CD4-positive, CD25-positive, alpha-beta regulatory T cell (primary cell): ENCODE results near the gene KCNG2. TPM values are rescaled to one million over a fixed set of nuclear protein-coding genes. Genes with fewer than 3 reads are reported as not detected.

Experiments used
- ATAC-seq, 2 donors: fragments of 150-1000 bp; cut with Tn5 transposase; one replicate each; pipeline ENCODE4 v1.10.0; 2021; ENCODE audit warnings: low read depth in 2 of 2, moderate number of reproducible peaks in 2 of 2, moderate library complexity in 1 of 2
- DNase-seq, 3 donors: peaks; one replicate each; pipeline versions ENCODE4 v3.0.0 to v3.0.0-alpha.2; 2012 to 2022; ENCODE audit warnings: mixed read lengths in 1 of 3
- H3K27ac ChIP-seq: one replicate; pipeline ENCODE4 v1.7.0; 2013; ENCODE audit warnings: mild to moderate bottlenecking, low read length; ENCODE audit not compliant: insufficient read depth, poor library complexity, severe bottlenecking
- H3K27me3 ChIP-seq: one replicate; pipeline ENCODE4 v1.7.0; 2013; ENCODE audit warnings: low read length; ENCODE audit not compliant: control insufficient read depth, insufficient read depth
- H3K36me3 ChIP-seq: one replicate; pipeline ENCODE4 v1.7.0; 2013; ENCODE audit warnings: mild to moderate bottlenecking, low read length, moderate library complexity; ENCODE audit not compliant: control insufficient read depth, insufficient read depth
- H3K4me1 ChIP-seq: 2 replicates; pipeline ENCODE4 v1.7.0; 2013; ENCODE audit warnings: mild to moderate bottlenecking, low read length; ENCODE audit not compliant: insufficient read depth, control insufficient read depth, poor library complexity, severe bottlenecking
- H3K4me3 ChIP-seq: one replicate; pipeline ENCODE4 v1.7.0; 2013; ENCODE audit warnings: low read depth, mild to moderate bottlenecking, low read length, moderate library complexity
- H3K9me3 ChIP-seq, 2 experiments: 1 replicate in 1 of 2; 2 replicates in 1 of 2; pipeline ENCODE4 v1.7.0; 2013; ENCODE audit warnings: low read length in 2 of 2, mild to moderate bottlenecking in 1 of 2, moderate library complexity in 1 of 2; ENCODE audit not compliant: control insufficient read depth in 2 of 2
- H3K27ac Mint-ChIP-seq, 3 donors: one replicate each; pipeline ENCODE4 v1.8.0; 2020 to 2022; ENCODE audit warnings: mild to moderate bottlenecking in 3 of 3, mixed read lengths in 3 of 3, moderate library complexity in 2 of 3
- H3K27me3 Mint-ChIP-seq: one replicate; pipeline ENCODE4 v1.8.0; 2022; ENCODE audit warnings: mild to moderate bottlenecking, mixed read lengths
- H3K36me3 Mint-ChIP-seq: one replicate; pipeline ENCODE4 v1.8.0; 2020; ENCODE audit warnings: mixed read lengths
- H3K4me1 Mint-ChIP-seq, 4 donors: one replicate each; pipeline ENCODE4 v1.8.0; 2020 to 2022; ENCODE audit warnings: mixed read lengths in 4 of 4, mild to moderate bottlenecking in 1 of 4
- H3K4me3 Mint-ChIP-seq, 4 donors: one replicate each; pipeline ENCODE4 v1.8.0; 2020 to 2022; ENCODE audit warnings: mild to moderate bottlenecking in 4 of 4, mixed read lengths in 4 of 4, moderate library complexity in 3 of 4
- H3K9me3 Mint-ChIP-seq, 7 donors: one replicate each; pipeline ENCODE4 v1.8.0; 2020 to 2022; ENCODE audit warnings: mixed read lengths in 7 of 7, mild to moderate bottlenecking in 3 of 7, moderate library complexity in 2 of 7
- polyA plus RNA-seq, 4 donors: library from polyadenylated mRNA; unstranded; fragments of 300-500 nt; fragmentation: Illumina TruSeq; gene quantifications; one replicate each; pipeline ENCODE4 v1.2.3, GENCODE V29; 2021
- total RNA-seq: library from RNA; stranded (reverse); gene quantifications from one replicate; pipeline ENCODE4 v1.2.3, GENCODE V29; 2022

The KCNG2 gene
- total and polyA plus RNA-seq, 5 donors from 2014 or later, result not detected

DNA sequence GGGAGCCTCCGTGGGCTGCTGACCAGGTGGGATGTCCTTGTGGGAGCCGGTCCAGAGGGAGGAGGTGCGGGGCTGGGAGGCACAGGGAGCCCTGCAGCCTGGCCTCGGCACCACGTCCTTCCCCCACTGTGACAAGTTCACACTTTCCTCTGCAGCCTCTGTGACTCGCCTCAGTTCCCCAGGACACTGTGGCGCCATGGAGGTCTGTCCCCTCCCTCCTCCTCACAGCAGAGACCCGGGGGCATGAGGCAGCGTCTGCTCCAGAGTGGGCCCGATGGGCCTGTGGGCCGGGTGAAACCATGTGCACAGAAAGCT, 27.3 kb upstream of the KCNG2 start:
- H3K27me3 Mint-ChIP-seq, result no peaks in the 10 kb centered on the region
- no peak overlapping the region for H3K27ac Mint-ChIP-seq
- Histone ChIP-seq H3K4me3 (no peak overlapping the region), H3K36me3 (no peaks in the 10 kb centered on the region), H3K27me3 (peaks cover 2% of the 10 kb centered on the region), H3K4me1 (no peaks in the 10 kb centered on the region), H3K27ac (no peak overlapping the region), H3K9me3 (peaks cover 5 to 8% of the 10 kb centered on the region in 2 experiments)
- ATAC-seq (no peak), DNase-seq (no peak)
- H3K9me3 Mint-ChIP-seq, result peaks cover 0 to 20% (median 1%) of the 10 kb centered on the region in 7 donors
- H3K4me1 Mint-ChIP-seq, result no peaks in the 10 kb centered on the region
- H3K36me3 Mint-ChIP-seq, result no peaks in the 10 kb centered on the region
- H3K4me3 Mint-ChIP-seq, result no peak overlapping the region

DNA sequence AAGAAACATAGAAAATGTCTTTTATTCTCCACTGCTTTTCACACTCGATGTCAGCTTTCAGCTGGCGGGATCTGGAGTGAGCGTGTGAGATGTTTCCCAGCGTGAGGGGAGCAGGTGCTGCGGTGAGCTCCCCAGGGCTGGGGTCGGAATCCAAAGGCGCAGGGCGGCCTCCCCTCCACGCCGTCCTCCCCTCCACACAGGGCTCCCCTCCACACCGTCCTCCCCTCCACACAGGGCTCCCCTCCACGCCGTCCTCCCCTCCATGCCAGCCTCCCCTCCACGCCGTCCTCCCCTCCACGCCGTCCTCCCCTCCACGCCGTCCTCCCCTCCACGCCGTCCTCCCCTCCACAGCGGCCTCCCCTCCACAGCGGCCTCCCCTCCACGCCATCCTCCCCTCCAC, 26.9 kb upstream of the KCNG2 start:
- H3K36me3 ChIP-seq, result no peaks in the 10 kb centered on the region
- Mint-ChIP-seq H3K27me3 (no peaks in the 10 kb centered on the region), H3K27ac (no peak overlapping the region), H3K4me1 (no peaks in the 10 kb centered on the region), H3K4me3 (no peak overlapping the region), H3K36me3 (no peaks in the 10 kb centered on the region), H3K9me3 (peaks cover 0 to 20% (median 1%) of the 10 kb centered on the region in 7 donors)
- H3K27ac ChIP-seq, result no peak overlapping the region
- ATAC-seq, result no peak
- no peaks in the 10 kb centered on the region for H3K4me1 ChIP-seq
- peaks cover 2% of the 10 kb centered on the region for H3K27me3 ChIP-seq
- H3K4me3 ChIP-seq, result no peak overlapping the region
- H3K9me3 ChIP-seq, result peaks cover 5 to 8% of the 10 kb centered on the region in 2 experiments
- DNase-seq, result no peak

DNA sequence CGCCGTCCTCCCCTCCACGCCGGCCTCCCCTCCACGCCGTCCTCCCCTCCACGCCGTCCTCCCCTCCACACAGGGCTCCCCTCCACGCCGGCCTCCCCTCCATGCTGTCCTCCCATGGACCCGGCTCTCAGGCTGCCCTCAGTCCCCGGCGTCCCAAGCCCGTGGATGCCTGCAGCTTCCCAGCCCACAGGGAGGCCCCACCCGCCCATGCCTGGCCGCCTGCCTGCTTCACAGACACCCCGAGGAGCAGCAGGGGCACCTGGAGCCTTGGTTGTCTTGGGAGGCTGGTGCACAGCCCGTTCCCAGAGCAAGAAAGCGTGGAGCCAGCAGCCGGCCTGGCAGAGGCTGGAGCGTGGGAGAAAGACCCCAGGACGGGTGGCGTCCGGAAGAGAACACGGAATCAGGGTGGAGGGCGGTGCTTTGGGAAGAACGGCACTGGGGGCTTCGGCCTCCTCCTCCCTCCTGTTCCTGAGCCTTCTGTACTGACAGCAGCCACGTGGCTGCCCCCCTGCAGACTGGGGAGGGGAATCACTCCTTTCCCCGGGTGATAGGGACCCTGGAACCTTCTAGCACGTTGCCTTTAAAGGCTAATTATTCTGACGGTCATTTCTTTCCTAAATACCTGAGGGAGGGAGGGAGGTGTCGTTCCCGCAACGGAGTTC, 26.2 kb upstream of the KCNG2 start:
- Mint-ChIP-seq H3K36me3 (no peaks in the 10 kb centered on the region), H3K27me3 (no peaks in the 10 kb centered on the region), H3K9me3 (peaks cover 0 to 20% (median 1%) of the 10 kb centered on the region in 7 donors), H3K4me1 (no peaks in the 10 kb centered on the region), H3K27ac (no peak overlapping the region), H3K4me3 (no peak overlapping the region)
- no peak for DNase-seq
- Histone ChIP-seq H3K36me3 (no peaks in the 10 kb centered on the region), H3K4me3 (no peak overlapping the region), H3K9me3 (peaks cover 5 to 8% of the 10 kb centered on the region in 2 experiments), H3K27me3 (peaks cover 2% of the 10 kb centered on the region), H3K4me1 (no peaks in the 10 kb centered on the region), H3K27ac (no peak overlapping the region)
- no peak for ATAC-seq

DNA sequence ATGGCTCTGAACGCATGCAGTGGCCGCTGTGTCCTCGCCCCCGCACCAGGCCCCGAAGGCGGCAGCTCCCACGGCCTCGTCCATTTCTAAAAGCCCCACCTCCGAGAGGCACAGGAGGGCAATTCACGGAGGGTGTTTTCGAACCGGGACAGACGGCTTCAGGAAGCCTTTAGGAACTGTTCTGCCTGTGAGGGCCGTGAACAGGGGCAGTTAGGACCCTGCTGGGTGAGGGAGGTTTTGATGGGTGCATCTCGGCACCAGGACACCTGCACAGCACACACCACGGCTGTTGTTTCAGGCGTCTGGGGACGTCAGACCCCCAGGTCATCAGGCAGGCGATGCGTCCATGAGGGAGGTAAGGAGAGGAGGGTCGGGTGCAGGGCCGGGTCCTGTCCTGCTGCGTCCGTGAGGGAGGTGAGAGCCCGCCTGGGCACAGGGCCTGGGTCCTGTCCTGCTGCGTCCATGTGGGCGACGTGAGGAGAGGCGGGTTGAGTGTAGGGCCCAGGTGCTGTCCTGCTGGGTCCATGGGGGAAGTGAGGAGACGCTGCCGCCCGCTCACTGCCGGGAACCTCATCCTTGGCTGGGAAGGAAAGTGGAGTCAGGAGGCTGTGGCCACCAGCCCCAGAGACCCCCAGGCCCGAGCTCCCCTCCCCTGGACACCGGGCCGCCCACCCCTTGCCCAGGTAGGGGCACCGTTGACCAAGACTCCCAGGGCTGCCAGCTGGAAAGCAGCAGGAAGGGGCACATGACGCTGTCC, 25.5 kb upstream of the KCNG2 start:
- ATAC-seq (no peak), DNase-seq (no peak)
- H3K27ac Mint-ChIP-seq, result no peak overlapping the region
- no peak overlapping the region for H3K27ac ChIP-seq
- no peak overlapping the region for H3K4me3 Mint-ChIP-seq
- H3K36me3 ChIP-seq, result no peaks in the 10 kb centered on the region
- H3K27me3 Mint-ChIP-seq, result no peaks in the 10 kb centered on the region
- H3K9me3 ChIP-seq, result peaks cover 5 to 8% of the 10 kb centered on the region in 2 experiments
- H3K36me3 Mint-ChIP-seq, result no peaks in the 10 kb centered on the region
- peaks cover 2% of the 10 kb centered on the region for H3K27me3 ChIP-seq
- H3K4me3 ChIP-seq, result no peak overlapping the region
- no peaks in the 10 kb centered on the region for H3K4me1 ChIP-seq
- H3K9me3 Mint-ChIP-seq, result peaks cover 0 to 22% (median 2%) of the 10 kb centered on the region in 7 donors
- no peaks in the 10 kb centered on the region for H3K4me1 Mint-ChIP-seq

DNA sequence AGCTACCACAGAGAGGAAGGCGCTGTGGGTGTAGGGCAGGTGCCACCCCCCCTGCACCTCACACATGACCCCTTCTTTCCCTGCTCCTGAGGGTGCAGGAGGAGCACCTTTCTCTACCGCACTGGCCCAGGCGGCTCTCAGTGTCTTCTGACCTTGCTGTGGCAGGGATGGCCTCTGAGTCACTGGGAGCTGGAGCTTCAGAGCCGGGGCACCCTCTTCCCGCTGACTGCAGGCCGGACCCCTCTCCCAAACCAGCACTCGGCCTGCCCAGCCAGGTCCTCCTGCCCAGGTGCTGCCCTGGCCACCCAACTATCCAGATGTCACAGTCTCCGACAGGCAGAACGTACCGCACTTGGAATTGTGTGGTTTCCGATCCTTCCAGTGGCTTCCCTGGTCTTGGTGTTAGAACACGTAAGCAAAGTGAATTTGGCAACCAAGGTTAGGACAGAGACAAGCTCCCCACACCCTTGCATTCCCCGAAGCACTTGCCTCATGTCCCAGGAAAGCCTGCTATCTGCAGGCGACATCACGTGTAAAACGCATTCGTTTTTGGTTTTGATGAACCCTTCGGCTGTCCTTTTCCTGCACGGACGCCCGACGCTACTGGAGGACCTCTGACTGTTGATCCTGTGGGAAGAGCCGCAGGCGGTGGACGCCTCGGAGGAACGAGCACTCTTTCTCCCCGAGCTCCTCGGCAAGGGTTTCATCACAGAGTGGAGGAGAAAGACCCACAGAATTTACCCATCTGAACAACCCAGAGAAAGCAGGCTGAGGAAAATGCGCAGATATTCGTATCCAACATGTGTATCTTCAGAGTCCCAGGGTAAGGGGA, 24.7 kb upstream of the KCNG2 start:
- H3K36me3 Mint-ChIP-seq, result no peaks in the 10 kb centered on the region
- no peak overlapping the region for H3K4me3 Mint-ChIP-seq
- Histone ChIP-seq H3K27ac (no peak overlapping the region), H3K27me3 (no peaks in the 10 kb centered on the region), H3K36me3 (no peaks in the 10 kb centered on the region), H3K4me1 (no peaks in the 10 kb centered on the region), H3K4me3 (no peak overlapping the region), H3K9me3 (peaks cover 0 to 3% of the 10 kb centered on the region in 2 experiments)
- H3K27ac Mint-ChIP-seq, result no peak overlapping the region
- peaks cover 0 to 17% (median 2%) of the 10 kb centered on the region in 7 donors for H3K9me3 Mint-ChIP-seq
- no peak for DNase-seq
- H3K4me1 Mint-ChIP-seq, result no peaks in the 10 kb centered on the region
- no peak for ATAC-seq
- no peaks in the 10 kb centered on the region for H3K27me3 Mint-ChIP-seq

DNA sequence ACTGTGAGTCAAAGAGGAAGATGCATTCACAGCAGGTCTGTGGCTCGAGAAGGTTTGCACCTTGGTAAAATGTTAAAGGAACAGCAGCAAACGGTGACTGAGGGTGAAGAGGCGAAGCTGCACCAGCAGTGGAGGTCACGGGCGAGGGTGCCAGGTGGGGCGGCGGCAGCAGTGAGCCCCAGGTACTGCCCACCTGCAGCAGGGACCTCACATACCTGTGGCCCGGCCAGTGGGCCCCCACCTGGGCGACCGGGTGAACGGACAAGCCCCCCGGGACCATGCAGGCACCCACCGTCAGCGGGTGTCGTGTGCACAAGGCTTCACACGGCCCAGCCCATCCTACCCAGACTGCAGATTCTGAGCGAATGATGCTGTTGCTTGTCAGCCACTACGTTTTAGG, 23.6 kb upstream of the KCNG2 start:
- Mint-ChIP-seq H3K27me3 (no peaks in the 10 kb centered on the region), H3K9me3 (peaks cover 0 to 12% (median 1%) of the 10 kb centered on the region in 7 donors), H3K4me1 (no peaks in the 10 kb centered on the region), H3K27ac (no peak overlapping the region), H3K36me3 (no peaks in the 10 kb centered on the region), H3K4me3 (no peak overlapping the region)
- Histone ChIP-seq H3K36me3 (no peaks in the 10 kb centered on the region), H3K27ac (no peak overlapping the region), H3K9me3 (no peaks in the 10 kb centered on the region), H3K4me1 (no peaks in the 10 kb centered on the region), H3K4me3 (no peak overlapping the region), H3K27me3 (no peaks in the 10 kb centered on the region)
- ATAC-seq (no peak), DNase-seq (no peak)

DNA sequence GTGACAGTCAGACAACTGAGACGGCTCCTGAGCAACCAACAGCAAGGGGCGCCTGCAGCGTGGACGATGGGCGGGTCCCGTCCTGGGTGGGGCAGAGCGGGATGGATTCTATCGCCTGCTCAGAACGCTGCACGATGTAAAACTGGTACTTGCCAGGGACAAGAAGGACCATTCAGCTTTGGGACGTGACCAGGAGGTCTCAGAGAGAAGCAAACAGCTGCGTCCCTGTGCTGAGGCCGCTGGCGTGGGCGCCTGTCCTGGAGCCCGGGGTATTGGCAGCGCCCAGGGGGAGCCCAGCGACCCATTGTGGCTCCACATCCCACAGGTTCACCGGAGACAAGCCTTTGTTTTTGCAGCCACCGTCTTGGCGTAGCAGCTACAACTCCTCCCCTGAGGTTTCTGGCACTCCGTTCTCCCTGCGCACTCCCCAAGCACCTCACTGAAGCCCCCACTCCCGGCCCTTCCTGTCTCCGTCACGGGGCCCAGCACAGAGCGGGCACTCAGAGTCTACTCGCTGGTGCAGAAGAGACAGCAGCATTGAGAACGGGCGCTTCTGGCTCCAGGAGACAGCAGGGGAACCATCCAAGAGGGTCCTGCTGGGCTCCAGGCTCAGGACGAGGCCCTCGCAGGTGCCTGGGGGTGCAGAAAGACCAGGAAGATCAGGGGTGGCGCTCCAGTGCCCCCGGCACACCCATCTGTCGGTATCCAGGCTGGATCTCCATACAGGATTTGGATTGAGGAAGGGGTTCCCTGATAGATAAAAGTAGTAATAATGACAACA, 22.1 kb upstream of the KCNG2 start:
- DNase-seq, result no peak
- no peak overlapping the region for H3K27ac Mint-ChIP-seq
- no peaks in the 10 kb centered on the region for H3K27me3 Mint-ChIP-seq
- no peak overlapping the region for H3K4me3 Mint-ChIP-seq
- H3K36me3 ChIP-seq, result no peaks in the 10 kb centered on the region
- H3K4me1 Mint-ChIP-seq, result no peaks in the 10 kb centered on the region
- no peaks in the 10 kb centered on the region for H3K27me3 ChIP-seq
- no peak for ATAC-seq
- no peaks in the 10 kb centered on the region for H3K9me3 ChIP-seq
- no peak overlapping the region for H3K4me3 ChIP-seq
- no peaks in the 10 kb centered on the region for H3K4me1 ChIP-seq
- H3K36me3 Mint-ChIP-seq, result no peaks in the 10 kb centered on the region
- H3K27ac ChIP-seq, result no peak overlapping the region
- H3K9me3 Mint-ChIP-seq, result peaks cover 0 to 6% (median 1%) of the 10 kb centered on the region in 7 donors
